Measurements from ENCODE around the gene KSR2.

DNA sequence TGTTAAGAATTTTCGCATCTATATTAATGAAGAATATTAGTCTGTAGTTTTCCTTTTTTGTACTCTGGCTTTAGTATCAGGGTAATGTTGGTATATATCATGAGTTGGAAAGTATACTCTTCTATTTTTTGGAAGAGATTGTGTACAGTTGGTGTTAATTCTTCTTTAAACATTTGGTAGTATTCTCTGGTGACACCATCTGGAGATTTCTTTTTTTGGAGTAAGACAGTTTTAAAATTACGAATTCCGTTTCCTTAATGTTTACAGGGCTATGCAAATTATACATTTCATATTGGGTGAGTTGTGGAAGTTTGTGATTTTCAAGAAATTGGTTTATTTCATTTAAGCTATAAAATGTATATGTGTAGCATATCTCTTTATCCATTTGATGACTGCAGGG is 423.6 kb downstream of the KSR2 start:
- TF ChIP-seq, protein P1, sequence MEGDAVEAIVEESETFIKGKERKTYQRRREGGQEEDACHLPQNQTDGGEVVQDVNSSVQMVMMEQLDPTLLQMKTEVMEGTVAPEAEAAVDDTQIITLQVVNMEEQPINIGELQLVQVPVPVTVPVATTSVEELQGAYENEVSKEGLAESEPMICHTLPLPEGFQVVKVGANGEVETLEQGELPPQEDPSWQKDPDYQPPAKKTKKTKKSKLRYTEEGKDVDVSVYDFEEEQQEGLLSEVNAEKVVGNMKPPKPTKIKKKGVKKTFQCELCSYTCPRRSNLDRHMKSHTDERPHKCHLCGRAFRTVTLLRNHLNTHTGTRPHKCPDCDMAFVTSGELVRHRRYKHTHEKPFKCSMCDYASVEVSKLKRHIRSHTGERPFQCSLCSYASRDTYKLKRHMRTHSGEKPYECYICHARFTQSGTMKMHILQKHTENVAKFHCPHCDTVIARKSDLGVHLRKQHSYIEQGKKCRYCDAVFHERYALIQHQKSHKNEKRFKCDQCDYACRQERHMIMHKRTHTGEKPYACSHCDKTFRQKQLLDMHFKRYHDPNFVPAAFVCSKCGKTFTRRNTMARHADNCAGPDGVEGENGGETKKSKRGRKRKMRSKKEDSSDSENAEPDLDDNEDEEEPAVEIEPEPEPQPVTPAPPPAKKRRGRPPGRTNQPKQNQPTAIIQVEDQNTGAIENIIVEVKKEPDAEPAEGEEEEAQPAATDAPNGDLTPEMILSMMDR (IDR thresholded peaks at IDR 0.05): no peak
- no peak for TF ChIP-seq POLR2A (IDR thresholded peaks at IDR 0.05)
